PC-9 (cell line): ENCODE data around the gene PLRG1. TPM values are rescaled to one million over a fixed set of nuclear protein-coding genes. Genes with fewer than 3 reads are reported as not detected.
A peak's percentile ranks its signal among the peaks of the same experiment; 100 is the strongest.
"Not testable (repeated sequence)": the region's sequence is repeated elsewhere in the genome, so short reads cannot be mapped to it uniquely, and the experiment has no call there.

Source experiments
- BruUV-seq: library from RNA; stranded (reverse); fragments of 400-500 nt; replicated peaks from 2 replicates; lab custom pipeline; 2021; lab: Mats Ljungman, UMichigan
- CTCF ChIA-PET: fragments of 300-600 bp; sonication (Branson Sonifier 250); formaldehyde crosslinking; loops from one replicate; lab custom pipeline; 2022; ENCODE audit warnings: antibody characterized with exemption; lab: Charles Lee
- POLR2A ChIA-PET: fragments of 300-600 bp; sonication (Branson Sonifier 250); formaldehyde crosslinking; loops from one replicate; lab custom pipeline; 2022; ENCODE audit warnings: antibody characterized with exemption; ENCODE audit not compliant: unreplicated experiment; lab: Charles Lee
- DNase-seq, 2 experiments: peaks; one replicate each; pipeline versions ENCODE4 v3.0.0 to v3.0.0-alpha.2; 2015 to 2022; ENCODE audit warnings: mixed read lengths in 1 of 2
- H2AFZ ChIP-seq: fragments of 200-600 bp; sonication (generic); 2 replicates; pipeline ENCODE4 v1.8.1; 2017; ENCODE audit warnings: antibody characterized with exemption
- H3F3A ChIP-seq: fragments of 200-600 bp; sonication (generic); 2 replicates; pipeline ENCODE4 v1.8.1; 2017; ENCODE audit warnings: antibody characterized with exemption, mild to moderate bottlenecking, low read depth; ENCODE audit not compliant: insufficient read depth
- H3K27ac ChIP-seq: fragments of 200-600 bp; sonication (generic); 2 replicates; pipeline ENCODE4 v1.6.1; 2016; ENCODE audit warnings: mixed run types
- H3K27me3 ChIP-seq: fragments of 200-600 bp; sonication (generic); 2 replicates; pipeline ENCODE4 v1.6.1; 2016; ENCODE audit warnings: low read depth, mixed run types; ENCODE audit not compliant: insufficient read depth
- H3K36me3 ChIP-seq: fragments of 200-600 bp; sonication (generic); 2 replicates; pipeline ENCODE4 v1.6.1; 2016; ENCODE audit warnings: low read depth, mixed run types
- H3K4me1 ChIP-seq: fragments of 200-600 bp; sonication (generic); replicated peaks from 2 replicates; pipeline ENCODE4 v1.6.1; 2016; ENCODE audit warnings: mixed run types; ENCODE audit not compliant: insufficient read depth
- H3K4me2 ChIP-seq: fragments of 200-600 bp; sonication (generic); 2 replicates; pipeline ENCODE4 v1.6.1; 2017; ENCODE audit warnings: mixed run types
- H3K4me3 ChIP-seq: fragments of 200-600 bp; sonication (generic); 2 replicates; pipeline ENCODE4 v1.6.1; 2016; ENCODE audit warnings: mixed run types
- H3K79me2 ChIP-seq: fragments of 200-600 bp; sonication (generic); 2 replicates; pipeline ENCODE4 v1.6.1; 2017; ENCODE audit warnings: low read depth, mixed run types
- H3K9me2 ChIP-seq: fragments of 200-600 bp; sonication (generic); 2 replicates; pipeline ENCODE4 v1.8.1; 2017; ENCODE audit warnings: mild to moderate bottlenecking; ENCODE audit not compliant: insufficient read depth
- H3K9me3 ChIP-seq: fragments of 200-600 bp; sonication (generic); 2 replicates; pipeline ENCODE4 v1.8.1; 2016; ENCODE audit warnings: low read depth; ENCODE audit not compliant: insufficient read depth
- H4K20me1 ChIP-seq: fragments of 200-600 bp; sonication (generic); 2 replicates; pipeline ENCODE4 v1.8.1; 2017; ENCODE audit not compliant: insufficient read depth
- EZH2 ChIP-seq: fragments of 200-600 bp; sonication (generic); IDR thresholded peaks from 2 replicates; pipeline ENCODE4 v1.8.0; 2017; ENCODE audit warnings: antibody characterized with exemption, low read depth
- intact Hi-C: fragments of 100-400 bp; cut with micrococcal nuclease; formaldehyde crosslinking; loops from one replicate; pipeline ENCODE4 v1.10.0; 2022; ENCODE audit not compliant: unreplicated experiment
- total RNA-seq: library from RNA; stranded (reverse); gene quantifications from 2 replicates; pipeline ENCODE4 v1.2.3, GENCODE V29; 2021
- TF ChIP-seq, protein P1 (sequence below): fragments of 200-600 bp; sonication (generic); conservative IDR thresholded peaks from 2 replicates; pipeline ENCODE4 v1.6.1; 2017; ENCODE audit warnings: mixed run types, antibody characterized with exemption, mild to moderate bottlenecking, moderate library complexity

Gene PLRG1
- total RNA-seq, 1 experiment from 2014 or later: 80.7 TPM

DNA sequence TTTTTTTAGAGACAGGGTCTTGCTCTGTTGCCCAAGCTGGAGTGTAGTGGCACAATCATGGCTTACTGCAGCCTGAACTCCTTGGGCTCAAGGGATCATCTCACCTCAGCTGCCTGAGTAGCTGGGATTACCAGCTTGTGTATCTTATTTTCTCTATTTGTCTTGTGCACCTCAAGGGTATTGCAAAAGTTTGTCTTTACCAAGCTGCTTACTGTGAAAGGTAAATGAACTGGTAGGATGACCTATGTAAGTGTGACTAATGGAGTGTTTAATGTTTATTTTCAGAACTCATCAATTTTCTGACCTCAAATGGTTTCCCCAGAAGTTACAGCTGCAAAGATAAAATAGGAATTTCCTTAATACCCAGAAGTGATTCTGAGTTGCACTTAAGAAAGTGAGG lies 45.6 kb upstream of the PLRG1 start:
- Histone ChIP-seq H3K36me3 (no peaks in the 10 kb centered on the region), H4K20me1 (no peaks in the 10 kb centered on the region), H3K27ac (no peak overlapping the region), H3K27me3 (no peaks in the 10 kb centered on the region), H3K9me3 (no peaks in the 10 kb centered on the region), H3K79me2 (no peaks in the 10 kb centered on the region), H3K4me1 (peaks cover 8% of the 10 kb centered on the region), H3K4me2 (no peak overlapping the region), H3F3A (no peaks in the 10 kb centered on the region), H3K4me3 (no peak overlapping the region), H2AFZ (no peak overlapping the region), H3K9me2 (no peaks in the 10 kb centered on the region)
- no peak for TF ChIP-seq EZH2
- TF ChIP-seq, protein P1, sequence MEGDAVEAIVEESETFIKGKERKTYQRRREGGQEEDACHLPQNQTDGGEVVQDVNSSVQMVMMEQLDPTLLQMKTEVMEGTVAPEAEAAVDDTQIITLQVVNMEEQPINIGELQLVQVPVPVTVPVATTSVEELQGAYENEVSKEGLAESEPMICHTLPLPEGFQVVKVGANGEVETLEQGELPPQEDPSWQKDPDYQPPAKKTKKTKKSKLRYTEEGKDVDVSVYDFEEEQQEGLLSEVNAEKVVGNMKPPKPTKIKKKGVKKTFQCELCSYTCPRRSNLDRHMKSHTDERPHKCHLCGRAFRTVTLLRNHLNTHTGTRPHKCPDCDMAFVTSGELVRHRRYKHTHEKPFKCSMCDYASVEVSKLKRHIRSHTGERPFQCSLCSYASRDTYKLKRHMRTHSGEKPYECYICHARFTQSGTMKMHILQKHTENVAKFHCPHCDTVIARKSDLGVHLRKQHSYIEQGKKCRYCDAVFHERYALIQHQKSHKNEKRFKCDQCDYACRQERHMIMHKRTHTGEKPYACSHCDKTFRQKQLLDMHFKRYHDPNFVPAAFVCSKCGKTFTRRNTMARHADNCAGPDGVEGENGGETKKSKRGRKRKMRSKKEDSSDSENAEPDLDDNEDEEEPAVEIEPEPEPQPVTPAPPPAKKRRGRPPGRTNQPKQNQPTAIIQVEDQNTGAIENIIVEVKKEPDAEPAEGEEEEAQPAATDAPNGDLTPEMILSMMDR: no peak
- ChIA-PET POLR2A (no interaction called here), CTCF (interaction anchor here (0.6 kb wide), 1 partner anchor 1005 kb away, joined by 5 read pairs; no protein-coding TSS in a partner anchor)
- BruUV-seq: no TSS peak
- intact Hi-C loops: no loop called here
- peak in 1 of 2 experiments; percentile 74 for DNase-seq

GRCh38 chr4:154594343-154594742 lies 44.1 kb upstream of the PLRG1 start:
- H3K79me2 ChIP-seq, intact Hi-C loops, H3K4me2 ChIP-seq, H3K4me3 ChIP-seq, H3K36me3 ChIP-seq, H3F3A ChIP-seq, H4K20me1 ChIP-seq, H3K27ac ChIP-seq, H3K9me2 ChIP-seq, H3K4me1 ChIP-seq, BruUV-seq, CTCF ChIA-PET, H3K27me3 ChIP-seq, DNase-seq, H2AFZ ChIP-seq, H3K9me3 ChIP-seq, POLR2A ChIA-PET: not testable (repeated sequence)

DNA sequence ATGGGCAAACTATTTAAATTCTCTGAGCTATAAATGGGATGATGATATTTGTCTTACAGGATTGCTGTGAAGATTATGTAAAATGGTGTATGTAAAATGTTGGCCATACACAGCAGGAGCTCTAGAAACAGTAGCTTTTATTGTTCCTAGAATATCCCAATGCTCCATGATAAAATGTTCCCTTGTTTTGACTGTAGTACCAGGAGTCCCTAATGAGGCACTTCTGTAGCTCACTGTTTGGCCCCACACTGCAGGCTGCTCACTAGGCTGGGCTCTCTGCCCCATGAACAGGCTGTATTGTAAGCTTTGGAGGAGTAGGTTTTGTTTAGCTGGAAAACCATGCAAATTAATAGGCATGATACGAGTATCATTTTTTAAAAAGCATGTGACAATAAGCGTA lies 43.7 kb upstream of the PLRG1 start:
- no peaks in the 10 kb centered on the region for H3K36me3 ChIP-seq
- TF ChIP-seq EZH2: no peak
- TF ChIP-seq, protein P1: no peak
- H3F3A ChIP-seq: no peaks in the 10 kb centered on the region
- no peaks in the 10 kb centered on the region for H3K79me2 ChIP-seq
- DNase-seq: no peak
- no TSS peak for BruUV-seq
- no peak overlapping the region for H3K27ac ChIP-seq
- no peaks in the 10 kb centered on the region for H3K9me2 ChIP-seq
- POLR2A ChIA-PET: no interaction called here
- H3K4me3 ChIP-seq: no peak overlapping the region
- CTCF ChIA-PET: no interaction called here
- H2AFZ ChIP-seq: no peak overlapping the region
- H3K4me2 ChIP-seq: no peak overlapping the region
- intact Hi-C loops: no loop called here
- H4K20me1 ChIP-seq: no peaks in the 10 kb centered on the region
- H3K27me3 ChIP-seq: no peaks in the 10 kb centered on the region
- H3K9me3 ChIP-seq: no peaks in the 10 kb centered on the region
- H3K4me1 ChIP-seq: peaks cover 8% of the 10 kb centered on the region

GRCh38 chr4:154591890-154592289 lies 41.7 kb upstream of the PLRG1 start:
- no peaks in the 10 kb centered on the region for H3K9me3 ChIP-seq

More at GRCh38 chr4:154591890-154592289, 41.7 kb upstream of the PLRG1 start:
- Histone ChIP-seq H3K27me3 (no peaks in the 10 kb centered on the region), H3K27ac (no peak overlapping the region), H3K9me2 (no peaks in the 10 kb centered on the region), H3K79me2 (no peaks in the 10 kb centered on the region), H2AFZ (no peak overlapping the region), H3F3A (no peaks in the 10 kb centered on the region), H3K4me3 (no peak overlapping the region), H3K4me2 (no peak overlapping the region), H3K4me1 (peaks cover 8% of the 10 kb centered on the region), H4K20me1 (no peaks in the 10 kb centered on the region), H3K36me3 (no peaks in the 10 kb centered on the region)
- CTCF ChIA-PET: no interaction called here
- intact Hi-C loops: no loop called here
- no TSS peak for BruUV-seq
- TF ChIP-seq EZH2: no peak
- no peak for DNase-seq
- POLR2A ChIA-PET: no interaction called here
